Measurements from ENCODE around the gene STRADB. TPM values are rescaled to one million over a fixed set of nuclear protein-coding genes. Genes with fewer than 3 reads are reported as not detected.

The STRADB gene
- total and polyA plus RNA-seq, 4 donors: 35.9 to 199 (median 67.3) TPM

- H3K4me3 ChIP-seq (ENCODE audit: low read depth in 1 of 3, low read length in 3 of 3): no peak overlapping the region
- no peaks in the 10 kb centered on the region for H3K4me1 ChIP-seq (ENCODE audit: control insufficient read depth in 4 of 4, insufficient read depth in 4 of 4, low read length in 3 of 4)
- no peak overlapping the region for H3K27ac ChIP-seq (ENCODE audit: low read depth in 1 of 2, low read length in 2 of 2)
- TF ChIP-seq CTCF (IDR thresholded peaks at IDR 0.05; ENCODE audit: low read depth, low read length, missing input control) (no peak), RXRA (IDR thresholded peaks at IDR 0.05) (no peak), ZBTB33 (IDR thresholded peaks at IDR 0.05) (no peak), REST (IDR thresholded peaks at IDR 0.05) (no peak), JUND (IDR thresholded peaks at IDR 0.05) (no peak), HNF4A (conservative IDR thresholded peaks at IDR 0.05) (no peak), MAX (IDR thresholded peaks at IDR 0.05) (no peak), NR2F2 (IDR thresholded peaks at IDR 0.05) (no peak), EGR1 (IDR thresholded peaks at IDR 0.05; ENCODE audit: low read depth in 2 of 2) (no peak), HNF4G (IDR thresholded peaks at IDR 0.05) (no peak), ATF3 (IDR thresholded peaks at IDR 0.05) (no peak), RAD21 (IDR thresholded peaks at IDR 0.05) (no peak), YY1 (IDR thresholded peaks at IDR 0.05) (no peak), TAF1 (conservative IDR thresholded peaks at IDR 0.05) (no peak), FOXA2 (IDR thresholded peaks at IDR 0.05) (no peak)
- H3K9ac ChIP-seq (ENCODE audit: low read depth in 1 of 2, low read length in 2 of 2): no peak overlapping the region
- no peaks in the 10 kb centered on the region for H3K27me3 ChIP-seq (ENCODE audit: control insufficient read depth in 4 of 4, insufficient read depth in 4 of 4, low read length in 3 of 4)
- H3K36me3 ChIP-seq (ENCODE audit: control insufficient read depth in 4 of 4, insufficient read depth in 3 of 4, low read depth in 1 of 4, low read length in 3 of 4): peaks cover 0 to 73% (median 52%) of the 10 kb centered on the region in 4 donors
- DNase-seq (ENCODE audit: low spot score): no peak
- no peaks in the 10 kb centered on the region for H3K9me3 ChIP-seq (ENCODE audit: control insufficient read depth in 4 of 4, low read length in 3 of 4)
These were observed 16.1 kb downstream of the STRADB start for GRCh38 chr2:201467666-201468065.
